Measurements from ENCODE around the gene AGBL1. TPM values are rescaled to one million over a fixed set of nuclear protein-coding genes. Genes with fewer than 3 reads are reported as not detected.

The AGBL1 gene
- total RNA-seq, 2 donors from 2014 or later: not detected

DNA sequence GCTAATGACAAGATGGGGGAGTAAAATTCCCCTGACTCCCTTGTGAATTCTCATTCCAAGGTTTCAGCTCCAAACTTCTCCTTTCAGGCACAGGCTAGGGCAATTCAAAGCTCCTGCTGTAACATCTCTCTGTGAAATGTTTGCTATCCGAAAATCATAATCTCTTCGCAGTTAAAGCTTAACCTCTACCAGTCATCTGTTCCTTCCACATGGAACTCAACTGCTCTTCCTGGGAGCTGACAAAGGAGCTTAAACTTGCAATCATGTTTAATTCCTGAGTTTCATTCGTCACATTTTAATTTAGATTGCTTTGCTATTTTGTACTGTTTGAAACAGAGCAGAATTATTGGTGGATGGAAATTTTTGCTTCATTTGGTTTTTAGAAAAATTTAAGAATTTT is 328.6 kb downstream of the AGBL1 start:
- H3K4me3 ChIP-seq: no peak overlapping the region
- no peak for TF ChIP-seq CTCF (IDR thresholded peaks at IDR 0.05)
- no peaks in the 10 kb centered on the region for H3K9me3 ChIP-seq
- H3K27me3 ChIP-seq: no peaks in the 10 kb centered on the region
- DNase-seq (ENCODE audit: low spot score): no peak
- H3K4me1 ChIP-seq: no peaks in the 10 kb centered on the region
- H3K36me3 ChIP-seq: no peaks in the 10 kb centered on the region
- no peak overlapping the region for H3K27ac ChIP-seq

GRCh38 chr15:86411916-86412315 is 332.2 kb downstream of the AGBL1 start:
- Histone ChIP-seq H3K4me3 (no peak overlapping the region), H3K36me3 (no peaks in the 10 kb centered on the region), H3K27ac (no peak overlapping the region), H3K9me3 (no peaks in the 10 kb centered on the region), H3K27me3 (no peaks in the 10 kb centered on the region), H3K4me1 (no peaks in the 10 kb centered on the region)
- no peak for DNase-seq (ENCODE audit: low spot score)
- no peak for TF ChIP-seq CTCF (IDR thresholded peaks at IDR 0.05)

- no peaks in the 10 kb centered on the region for H3K9me3 ChIP-seq
- H3K27me3 ChIP-seq: no peaks in the 10 kb centered on the region
- DNase-seq (ENCODE audit: low spot score): no peak
- TF ChIP-seq CTCF (IDR thresholded peaks at IDR 0.05): no peak
- no peak overlapping the region for H3K27ac ChIP-seq
- no peaks in the 10 kb centered on the region for H3K36me3 ChIP-seq
- no peaks in the 10 kb centered on the region for H3K4me1 ChIP-seq
- H3K4me3 ChIP-seq: no peak overlapping the region
These were observed 333.5 kb downstream of the AGBL1 start for GRCh38 chr15:86413191-86413590.

GRCh38 chr15:86425746-86426145 is 346.1 kb downstream of the AGBL1 start:
- Histone ChIP-seq H3K27ac (no peak overlapping the region), H3K9me3 (no peaks in the 10 kb centered on the region), H3K36me3 (no peaks in the 10 kb centered on the region), H3K4me3 (no peak overlapping the region), H3K27me3 (no peaks in the 10 kb centered on the region), H3K4me1 (no peaks in the 10 kb centered on the region)
- TF ChIP-seq CTCF (IDR thresholded peaks at IDR 0.05): no peak
- no peak for DNase-seq (ENCODE audit: low spot score)

- DNase-seq (ENCODE audit: low spot score): no peak
- H3K27me3 ChIP-seq: no peaks in the 10 kb centered on the region
- H3K36me3 ChIP-seq: no peaks in the 10 kb centered on the region
These were observed 353.2 kb downstream of the AGBL1 start for GRCh38 chr15:86432861-86433260.

More at GRCh38 chr15:86432861-86433260, 353.2 kb downstream of the AGBL1 start:
- Histone ChIP-seq H3K4me3 (no peak overlapping the region), H3K27ac (no peak overlapping the region), H3K9me3 (no peaks in the 10 kb centered on the region), H3K4me1 (no peaks in the 10 kb centered on the region)
- no peak for TF ChIP-seq CTCF (IDR thresholded peaks at IDR 0.05)

Measured in right atrium auricular region (tissue), 2 donors.